Keratinocyte (primary cell): Measurements from ENCODE around the gene TRIL.

Experiments
- EZH2 ChIP-seq: IDR thresholded peaks from one replicate; pipeline ENCODE4 v1.6.1; 2012; ENCODE audit warnings: inconsistent platforms, mild to moderate bottlenecking, low read length, moderate library complexity
- TF ChIP-seq, protein P1 (sequence below), 3 experiments: IDR thresholded peaks in 1 of 3; conservative IDR thresholded peaks in 1 of 3; optimal IDR thresholded peaks in 1 of 3; 2 replicates in 2 of 3; 3 replicates in 1 of 3; pipeline versions ENCODE3 to v1.5.1; 2011; ENCODE audit warnings: low read length in 3 of 3, mild to moderate bottlenecking in 3 of 3, moderate library complexity in 2 of 3, control low read depth in 1 of 3, inconsistent platforms in 1 of 3; ENCODE audit not compliant: insufficient read depth in 2 of 3; ENCODE audit errors: extremely low read depth in 1 of 3

DNA sequence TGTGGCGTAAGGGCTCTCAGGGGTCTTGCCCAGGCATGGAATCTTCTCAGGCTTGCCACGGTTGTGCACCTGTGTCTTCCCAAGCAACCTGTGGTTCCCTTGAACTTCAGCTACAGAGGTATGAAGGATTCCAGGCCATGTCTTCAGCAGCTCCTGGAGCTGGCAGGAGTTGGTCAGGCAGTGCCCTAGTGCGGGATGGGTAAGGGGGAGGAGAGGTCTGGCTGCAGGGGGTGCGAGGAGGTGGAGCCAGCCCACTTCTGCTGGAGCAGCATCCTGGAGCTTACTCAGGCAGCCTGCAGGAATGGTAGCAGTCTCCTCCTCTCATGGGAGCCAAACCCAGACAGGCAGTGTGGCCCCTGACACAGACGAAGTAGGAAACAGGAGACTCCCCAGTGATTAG, 3.8 kb upstream of the TRIL start:
- TF ChIP-seq, protein P1, sequence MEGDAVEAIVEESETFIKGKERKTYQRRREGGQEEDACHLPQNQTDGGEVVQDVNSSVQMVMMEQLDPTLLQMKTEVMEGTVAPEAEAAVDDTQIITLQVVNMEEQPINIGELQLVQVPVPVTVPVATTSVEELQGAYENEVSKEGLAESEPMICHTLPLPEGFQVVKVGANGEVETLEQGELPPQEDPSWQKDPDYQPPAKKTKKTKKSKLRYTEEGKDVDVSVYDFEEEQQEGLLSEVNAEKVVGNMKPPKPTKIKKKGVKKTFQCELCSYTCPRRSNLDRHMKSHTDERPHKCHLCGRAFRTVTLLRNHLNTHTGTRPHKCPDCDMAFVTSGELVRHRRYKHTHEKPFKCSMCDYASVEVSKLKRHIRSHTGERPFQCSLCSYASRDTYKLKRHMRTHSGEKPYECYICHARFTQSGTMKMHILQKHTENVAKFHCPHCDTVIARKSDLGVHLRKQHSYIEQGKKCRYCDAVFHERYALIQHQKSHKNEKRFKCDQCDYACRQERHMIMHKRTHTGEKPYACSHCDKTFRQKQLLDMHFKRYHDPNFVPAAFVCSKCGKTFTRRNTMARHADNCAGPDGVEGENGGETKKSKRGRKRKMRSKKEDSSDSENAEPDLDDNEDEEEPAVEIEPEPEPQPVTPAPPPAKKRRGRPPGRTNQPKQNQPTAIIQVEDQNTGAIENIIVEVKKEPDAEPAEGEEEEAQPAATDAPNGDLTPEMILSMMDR (optimal IDR thresholded peaks at IDR 0.05 in 1 of 3, IDR thresholded peaks at IDR 0.05 in 1 of 3, conservative IDR thresholded peaks at IDR 0.05 in 1 of 3; ENCODE audit: extremely low read depth in 1 of 3, insufficient read depth in 2 of 3, low read length in 3 of 3): no peak
- no peak for TF ChIP-seq EZH2
